Measurements from ENCODE around the gene GPR171.

Gene GPR171

GRCh38 chr3:151195826-151196225 is 7.2 kb downstream of the GPR171 start:
- H3K36me3 ChIP-seq (replicated peaks; ENCODE audit: insufficient read depth, low read length): no peaks in the 10 kb centered on the region
- no peak overlapping the region for H3K4me2 ChIP-seq (ENCODE audit: low read depth, low read length)
- H4K20me1 ChIP-seq (ENCODE audit: insufficient read depth, low read length): no peaks in the 10 kb centered on the region
- H3K9me2 ChIP-seq (replicated peaks; ENCODE audit: insufficient read depth, low read length): no peaks in the 10 kb centered on the region
- H3K9ac ChIP-seq (ENCODE audit: low read length): no peak overlapping the region
- H3K4me3 ChIP-seq (ENCODE audit: low read length): no peak overlapping the region
- no peak for DNase-seq
- no peak overlapping the region for H3K27ac ChIP-seq (ENCODE audit: low read length)
- no peaks in the 10 kb centered on the region for H3K79me2 ChIP-seq (ENCODE audit: low read length)
- no peaks in the 10 kb centered on the region for H3K27me3 ChIP-seq (replicated peaks; ENCODE audit: insufficient read depth, low read length)
- no peak for TF ChIP-seq EZH2phosphoT487 (IDR thresholded peaks at IDR 0.05; ENCODE audit: low read length)
- no peak for TF ChIP-seq EZH2 (optimal IDR thresholded peaks at IDR 0.05; ENCODE audit: low read depth, low read length)
- no peak for TF ChIP-seq CTCF (IDR thresholded peaks at IDR 0.05; ENCODE audit: low read length)
- H3F3A ChIP-seq (ENCODE audit: insufficient read depth, low read length): no peaks in the 10 kb centered on the region
- no peak overlapping the region for H2AFZ ChIP-seq (ENCODE audit: low read length)
- no peaks in the 10 kb centered on the region for H3K9me3 ChIP-seq (replicated peaks; ENCODE audit: insufficient read depth, low read length)
- no peaks in the 10 kb centered on the region for H3K4me1 ChIP-seq (ENCODE audit: low read length)

- Histone ChIP-seq H3K79me2 (ENCODE audit: low read length) (no peaks in the 10 kb centered on the region), H3K9ac (ENCODE audit: low read length) (no peak overlapping the region), H3K9me3 (replicated peaks; ENCODE audit: insufficient read depth, low read length) (no peaks in the 10 kb centered on the region), H3K9me2 (replicated peaks; ENCODE audit: insufficient read depth, low read length) (no peaks in the 10 kb centered on the region), H3F3A (ENCODE audit: insufficient read depth, low read length) (no peaks in the 10 kb centered on the region), H3K4me2 (ENCODE audit: low read depth, low read length) (no peak overlapping the region), H3K4me3 (ENCODE audit: low read length) (no peak overlapping the region), H3K36me3 (replicated peaks; ENCODE audit: insufficient read depth, low read length) (no peaks in the 10 kb centered on the region), H3K27me3 (replicated peaks; ENCODE audit: insufficient read depth, low read length) (no peaks in the 10 kb centered on the region), H3K27ac (ENCODE audit: low read length) (no peak overlapping the region), H3K4me1 (ENCODE audit: low read length) (no peaks in the 10 kb centered on the region), H4K20me1 (ENCODE audit: insufficient read depth, low read length) (no peaks in the 10 kb centered on the region), H2AFZ (ENCODE audit: low read length) (no peak overlapping the region)
- DNase-seq: no peak
- TF ChIP-seq CTCF (IDR thresholded peaks at IDR 0.05; ENCODE audit: low read length) (no peak), EZH2phosphoT487 (IDR thresholded peaks at IDR 0.05; ENCODE audit: low read length) (no peak), EZH2 (optimal IDR thresholded peaks at IDR 0.05; ENCODE audit: low read depth, low read length) (no peak)
Measured at GRCh38 chr3:151192545-151192944, 10.5 kb downstream of the GPR171 start.

- Histone ChIP-seq H3K79me2 (ENCODE audit: low read length) (no peaks in the 10 kb centered on the region), H3K9me3 (replicated peaks; ENCODE audit: insufficient read depth, low read length) (no peaks in the 10 kb centered on the region), H3K4me2 (ENCODE audit: low read depth, low read length) (no peak overlapping the region), H3F3A (ENCODE audit: insufficient read depth, low read length) (no peaks in the 10 kb centered on the region), H3K36me3 (replicated peaks; ENCODE audit: insufficient read depth, low read length) (no peaks in the 10 kb centered on the region), H3K9me2 (replicated peaks; ENCODE audit: insufficient read depth, low read length) (no peaks in the 10 kb centered on the region), H3K9ac (ENCODE audit: low read length) (no peak overlapping the region), H3K4me3 (ENCODE audit: low read length) (no peak overlapping the region), H3K4me1 (ENCODE audit: low read length) (no peaks in the 10 kb centered on the region), H3K27ac (ENCODE audit: low read length) (no peak overlapping the region), H4K20me1 (ENCODE audit: insufficient read depth, low read length) (no peaks in the 10 kb centered on the region), H2AFZ (ENCODE audit: low read length) (no peak overlapping the region), H3K27me3 (replicated peaks; ENCODE audit: insufficient read depth, low read length) (no peaks in the 10 kb centered on the region)
- DNase-seq: no peak
- no peak for TF ChIP-seq CTCF (IDR thresholded peaks at IDR 0.05; ENCODE audit: low read length)
Measured at GRCh38 chr3:151191095-151191494, 11.9 kb downstream of the GPR171 start.

Measured in MM.1S (cell line).